Measurements from ENCODE around the gene CEP68.
"Not testable (repeated sequence)": the region's sequence is repeated elsewhere in the genome, so short reads cannot be mapped to it uniquely, and the experiment has no call there.

Gene CEP68

GRCh38 chr2:65031341-65032018, 24.7 kb upstream of the CEP68 start:
- DNase-seq: no peak

DNA sequence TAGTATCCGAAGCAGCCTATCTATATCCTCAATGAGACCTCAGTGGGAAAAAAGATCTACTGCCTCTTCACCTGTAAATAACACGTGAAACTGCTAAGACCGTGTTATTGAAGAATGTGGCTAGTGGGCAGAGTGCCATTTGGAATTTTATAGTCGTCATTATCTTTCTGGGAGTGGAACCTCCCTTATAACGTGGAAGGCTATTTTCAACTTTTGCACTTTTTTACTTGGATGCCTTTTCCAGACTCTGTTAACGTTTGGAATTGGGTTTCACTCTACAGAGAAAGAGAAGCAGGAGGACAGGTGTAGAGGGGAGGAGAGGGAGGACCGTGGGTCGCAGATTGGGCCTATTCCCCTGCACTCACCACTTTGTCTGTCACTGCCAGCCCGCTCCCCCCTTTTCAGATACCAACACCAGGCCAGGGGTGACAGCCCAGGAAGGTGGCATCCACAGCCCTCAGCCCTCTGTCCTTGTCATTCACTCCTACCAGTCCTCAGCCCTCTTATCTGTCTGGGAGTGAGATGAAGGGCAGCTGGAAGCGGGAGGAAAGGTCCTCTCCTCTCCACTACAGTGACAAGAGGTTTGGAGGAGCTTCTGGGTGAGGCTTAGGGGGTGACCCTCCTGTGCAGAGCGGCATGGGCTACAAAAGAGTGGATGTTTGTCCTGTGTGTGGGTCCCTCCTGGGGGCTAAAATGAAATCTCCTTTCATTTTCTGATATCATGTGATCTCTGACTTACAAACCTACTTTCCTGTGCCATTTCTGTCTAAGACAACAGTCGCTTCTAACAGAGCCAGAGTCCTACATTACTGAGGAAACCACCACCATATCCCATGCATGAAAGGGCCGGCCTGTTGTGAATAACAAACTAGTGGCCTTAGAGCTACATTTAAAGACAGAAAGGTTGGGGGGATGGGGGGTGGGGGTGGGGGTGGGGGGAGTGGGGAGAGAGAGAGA, 23.9 kb upstream of the CEP68 start:
- no peak for DNase-seq

DNA sequence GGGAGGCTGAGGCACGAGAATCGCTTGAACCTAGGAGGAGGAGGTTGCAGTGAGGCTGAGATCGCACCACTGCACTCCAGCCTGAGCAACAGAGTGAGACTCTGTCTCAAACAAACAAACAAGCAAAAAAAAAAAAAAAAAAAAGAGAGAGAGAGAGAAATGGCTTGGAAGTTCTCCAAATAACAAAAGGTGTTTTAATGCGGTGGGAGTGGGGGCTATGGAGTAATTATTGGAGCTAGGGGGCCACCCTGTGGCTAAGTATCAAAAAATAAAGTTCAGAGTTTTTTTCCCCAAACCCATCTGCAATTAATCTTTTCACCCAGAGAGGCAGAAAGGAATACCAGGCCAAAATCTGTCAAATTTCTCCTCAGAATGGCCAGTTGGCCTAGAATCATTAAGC, 23.0 kb upstream of the CEP68 start:
- no peak for DNase-seq

DNA sequence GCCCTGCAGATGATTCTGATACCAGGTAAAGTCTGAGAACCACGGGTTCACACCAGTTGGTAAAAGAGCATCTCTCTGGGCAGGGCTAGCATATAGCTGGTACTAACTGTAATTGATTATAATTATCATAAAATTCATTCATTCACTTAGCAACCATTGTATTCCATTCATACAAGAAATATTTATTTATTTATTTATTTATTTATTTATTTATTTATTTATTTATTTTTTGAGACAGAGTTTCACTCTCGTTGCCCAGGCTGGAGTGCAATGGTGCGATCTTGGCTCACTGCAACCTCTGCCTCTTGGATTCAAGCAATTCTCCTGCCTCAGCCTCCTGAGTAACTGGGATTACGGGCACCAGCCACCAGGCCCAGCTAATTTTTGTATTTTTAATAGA, 22.5 kb upstream of the CEP68 start:
- DNase-seq: not testable (repeated sequence)

DNA sequence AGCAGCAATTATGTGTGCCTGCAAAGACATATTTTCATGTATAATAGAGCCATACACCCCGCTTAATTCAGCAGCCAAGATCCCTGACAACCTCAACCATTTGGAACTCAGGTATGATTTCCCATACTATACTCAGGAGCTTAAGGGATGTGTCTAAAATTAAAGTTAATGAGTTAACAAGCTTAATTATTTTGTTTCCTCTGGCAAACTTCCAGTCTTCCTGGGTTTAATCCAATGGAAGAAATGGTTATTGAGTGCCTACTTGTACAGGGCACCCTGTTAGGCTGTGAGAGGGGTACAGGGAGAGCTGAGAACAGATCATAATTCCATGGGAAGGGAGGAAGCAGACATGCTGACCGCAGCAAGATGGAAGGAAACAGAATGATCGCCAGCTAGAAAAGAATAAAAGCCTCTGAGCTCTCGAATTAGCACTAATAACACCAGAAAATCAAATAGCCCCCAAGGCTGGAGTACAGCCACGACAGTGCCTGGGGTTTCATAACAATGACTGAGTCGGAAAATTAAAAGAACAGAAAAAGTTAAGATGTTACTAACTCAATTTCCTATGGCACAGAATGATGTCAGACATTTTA, 20.8 kb upstream of the CEP68 start:
- no peak for DNase-seq

GRCh38 chr2:65037178-65037577, 19.0 kb upstream of the CEP68 start:
- no peak for DNase-seq

DNA sequence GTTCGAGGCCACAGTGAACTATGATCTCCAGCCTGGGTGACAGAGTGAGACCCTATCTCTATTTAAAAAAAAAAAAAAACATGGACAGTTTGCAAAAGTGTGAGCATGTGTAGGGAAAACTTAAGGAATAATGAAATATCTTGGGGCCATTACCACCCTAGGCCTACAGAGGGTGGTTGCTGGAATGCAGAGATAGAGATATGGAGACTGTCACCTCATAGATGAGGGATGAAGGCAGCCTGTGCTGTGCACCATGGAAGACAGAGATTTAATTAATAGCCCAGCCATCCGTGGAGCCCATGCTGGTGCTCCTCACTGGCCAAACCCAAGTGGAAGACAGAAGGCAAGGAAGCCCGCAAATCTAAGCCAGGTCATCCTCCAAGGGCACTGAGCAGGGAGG, 16.6 kb upstream of the CEP68 start:
- DNase-seq: no peak

DNA sequence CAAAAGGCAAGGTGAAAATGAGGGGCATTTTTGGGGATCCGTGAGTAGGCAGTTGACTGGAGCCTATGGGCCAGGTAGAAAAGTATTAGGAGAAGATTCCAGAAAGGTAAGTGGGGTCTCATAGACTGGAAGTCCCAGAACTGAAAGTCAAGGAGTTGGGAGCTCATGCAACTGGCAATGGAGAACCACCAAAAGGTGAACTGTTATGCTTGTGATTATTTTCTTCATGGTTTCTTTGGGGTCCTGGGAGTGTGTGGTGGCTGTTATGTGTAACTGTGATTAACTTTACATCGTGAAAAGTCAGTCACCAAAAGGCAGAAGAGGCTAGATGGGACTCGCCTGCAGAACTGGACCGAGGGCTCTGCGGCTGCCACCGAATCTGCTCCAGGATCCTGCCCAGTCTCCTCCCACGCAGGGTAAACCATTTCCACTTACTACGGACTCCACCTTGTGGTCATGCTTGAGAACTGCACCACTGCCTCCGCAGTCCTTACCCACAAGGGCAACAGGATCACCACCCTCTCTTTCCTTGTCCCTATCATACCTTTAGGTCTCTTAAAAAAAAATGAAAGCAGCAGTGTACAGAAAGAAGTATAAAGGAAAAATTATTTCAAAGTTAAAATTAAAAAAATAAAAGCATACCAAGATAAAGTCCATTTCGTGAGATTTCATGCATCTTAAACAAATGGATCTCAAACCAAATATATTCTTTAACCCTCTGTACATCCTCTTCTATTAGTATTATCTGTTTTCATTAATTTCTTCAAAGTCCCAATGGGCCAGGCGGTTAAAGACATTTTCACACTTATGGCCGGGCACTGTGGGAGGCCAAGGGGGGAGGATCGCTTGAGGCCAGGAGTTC, 15.6 kb upstream of the CEP68 start:
- DNase-seq: peak; percentile 71 to 73

GRCh38 chr2:65043001-65043400, 13.2 kb upstream of the CEP68 start:
- DNase-seq: no peak

DNA sequence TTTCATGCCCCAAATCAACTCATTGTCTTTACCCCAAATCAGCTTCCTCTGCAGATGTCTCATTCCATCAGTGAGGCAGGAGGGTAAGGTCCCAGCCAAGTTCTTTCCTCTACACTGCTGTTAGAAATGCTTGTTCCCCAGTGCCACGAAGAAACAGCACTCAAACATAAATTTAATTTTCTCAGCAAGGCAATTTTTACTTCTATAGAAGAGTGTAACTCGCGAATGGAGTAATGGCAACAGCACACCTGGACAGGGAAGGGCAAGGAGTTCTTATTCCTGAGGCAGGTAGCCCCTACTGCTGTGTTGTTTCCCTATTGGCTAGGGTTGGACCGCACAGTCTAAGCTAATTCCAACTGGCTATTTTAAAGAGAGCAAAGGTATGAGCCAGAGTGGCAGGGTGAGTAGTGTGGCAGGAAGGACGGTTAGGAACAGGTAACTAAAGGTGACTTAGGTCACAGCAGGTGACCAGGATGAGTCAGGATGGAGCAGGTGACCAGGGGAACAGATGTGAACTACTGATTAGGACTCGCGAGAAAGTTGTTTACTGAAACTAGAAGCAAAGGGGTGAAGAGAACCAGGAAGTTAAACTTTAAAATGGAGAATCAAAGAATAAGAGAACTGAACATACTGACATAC, 12.0 kb upstream of the CEP68 start:
- no peak for DNase-seq

- no peak for DNase-seq
Observed at GRCh38 chr2:65045651-65046050, 10.6 kb upstream of the CEP68 start.

DNA sequence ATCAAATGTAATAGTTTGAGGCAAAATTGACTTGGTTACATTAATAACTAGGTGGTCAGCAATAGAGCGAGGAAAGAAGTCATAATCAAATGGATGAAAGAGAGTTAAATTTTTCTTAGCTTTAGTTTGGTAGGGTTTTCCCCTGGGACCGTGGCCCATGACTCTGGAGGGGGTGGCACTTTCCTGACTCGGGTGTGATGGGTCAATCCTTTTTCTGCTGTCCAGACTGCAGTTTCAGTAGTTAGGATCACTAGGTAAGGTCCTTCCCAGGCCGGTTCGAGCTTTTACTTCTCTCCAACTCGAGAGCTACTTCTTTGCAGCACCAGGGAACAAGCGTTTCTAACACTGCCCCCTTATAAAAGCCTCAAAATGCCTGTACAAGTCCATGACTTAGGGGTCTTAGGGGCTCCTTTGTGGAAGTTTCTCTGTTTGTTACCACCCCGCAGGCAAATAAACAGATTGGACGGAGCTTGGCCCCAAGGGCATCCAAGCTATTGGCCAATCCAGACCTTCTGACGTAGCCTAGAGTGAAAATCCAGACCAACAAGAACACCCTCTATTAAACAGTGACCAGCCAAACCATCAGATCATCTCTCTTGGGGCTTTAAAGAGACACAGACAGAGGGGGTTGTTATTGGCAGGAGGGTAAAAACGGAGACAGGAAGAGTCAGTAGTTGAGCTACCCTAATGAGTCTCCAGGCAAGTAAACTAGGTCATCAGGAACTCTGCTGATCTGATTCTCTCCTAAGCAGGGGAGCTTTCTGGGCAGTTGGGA, 9.4 kb upstream of the CEP68 start:
- no peak for DNase-seq

GRCh38 chr2:65049010-65049639, 7.1 kb upstream of the CEP68 start:
- no peak for DNase-seq

- DNase-seq: no peak
Observed at GRCh38 chr2:65050931-65051330, 5.3 kb upstream of the CEP68 start.

DNA sequence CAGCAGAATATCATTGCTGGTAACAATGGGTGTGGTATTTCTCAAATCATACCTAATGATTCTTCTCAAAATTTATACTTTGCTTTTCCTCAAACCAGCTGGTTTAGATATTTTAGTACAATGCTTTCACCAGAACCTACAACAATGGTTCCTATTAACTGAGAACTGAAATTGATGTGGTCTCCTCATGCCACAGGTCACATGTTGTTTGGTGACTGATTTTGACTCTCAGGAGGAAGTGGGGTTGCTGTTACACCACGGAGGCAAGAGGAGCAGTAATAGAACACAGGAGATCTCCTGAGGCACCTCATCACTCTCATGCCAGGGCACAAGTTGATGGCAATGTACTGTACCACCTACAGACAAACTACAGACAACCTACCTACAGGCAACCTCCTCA, 3.0 kb upstream of the CEP68 start:
- DNase-seq: no peak

GRCh38 chr2:65054749-65055421, 1.3 kb upstream of the CEP68 start:
- no peak for DNase-seq

- DNase-seq: peak; percentile 43 to 47
Observed at GRCh38 chr2:65055422-65056214, 598 bp upstream of the CEP68 start.

GRCh38 chr2:65057054-65057375, 799 bp downstream of the CEP68 start:
- DNase-seq: no peak

GRCh38 chr2:65057391-65058052, 1.3 kb downstream of the CEP68 start:
- DNase-seq: peak; percentile 33 to 42

Measured in activated CD4-positive, alpha-beta T cell treated with anti-CD3 and anti-CD28 coated beads, Interleukin-2, amount 50 U/mL, for 4 hours (primary cell).